ENCODE results near the gene RALY. TPM values are rescaled to one million over a fixed set of nuclear protein-coding genes. Genes with fewer than 3 reads are reported as not detected.

RALY gene
- polyA plus RNA-seq, 1 donor from 2014 or later: 221 TPM

DNA sequence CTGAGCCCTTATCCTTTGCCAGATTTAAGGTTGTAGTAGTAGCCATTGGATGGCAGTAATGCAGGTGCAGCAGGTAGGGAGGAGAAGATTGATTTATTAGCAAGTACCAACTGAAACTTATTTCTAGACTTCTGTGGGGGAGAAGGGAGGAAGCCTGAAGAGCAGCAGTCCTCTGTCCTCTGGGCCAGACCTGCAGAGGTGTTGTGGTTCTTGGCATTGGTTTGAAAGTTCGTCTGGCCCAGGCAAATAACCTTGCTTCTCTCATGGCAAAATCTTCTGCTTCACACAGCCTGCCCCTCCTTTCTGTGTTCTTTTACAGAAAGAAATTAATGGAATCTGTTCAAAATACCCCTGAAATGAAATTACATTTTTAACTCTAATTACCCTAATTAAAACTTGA, 24.5 kb downstream of the RALY start:
- H3K9me2 ChIP-seq (ENCODE audit: insufficient read depth, low read length): no peaks in the 10 kb centered on the region
- H3K9ac ChIP-seq (ENCODE audit: low read length): no peak overlapping the region
- no peak overlapping the region for H3K4me3 ChIP-seq (ENCODE audit: low read length)
- H4K20me1 ChIP-seq (ENCODE audit: insufficient read depth): no peaks in the 10 kb centered on the region
- TF ChIP-seq CTCF (IDR thresholded peaks at IDR 0.05; ENCODE audit: poor library complexity, severe bottlenecking) (no peak), REST (IDR thresholded peaks at IDR 0.05; ENCODE audit: borderline replicate concordance) (no peak), RAD21 (conservative IDR thresholded peaks at IDR 0.05) (no peak)
- H3K36me3 ChIP-seq (ENCODE audit: insufficient read depth, low read length): no peaks in the 10 kb centered on the region
- H3K4me2 ChIP-seq (ENCODE audit: low read length): no peak overlapping the region
- no peaks in the 10 kb centered on the region for H3K27me3 ChIP-seq (ENCODE audit: insufficient read depth, low read depth, low read length)
- H3K27ac ChIP-seq (ENCODE audit: low read length): no peak overlapping the region
- H3K79me2 ChIP-seq (replicated peaks; ENCODE audit: insufficient read depth, low read length): peaks cover 63% of the 10 kb centered on the region
- H3F3A ChIP-seq (ENCODE audit: insufficient read depth, low read length, poor library complexity, severe bottlenecking): peaks cover 2% of the 10 kb centered on the region
- no peak overlapping the region for H2AFZ ChIP-seq (ENCODE audit: low read depth, low read length)
- H3K9me3 ChIP-seq (ENCODE audit: low read length): no peaks in the 10 kb centered on the region

- no peak overlapping the region for H2AFZ ChIP-seq (ENCODE audit: low read depth, low read length)
- H3K9me3 ChIP-seq (ENCODE audit: low read length): no peaks in the 10 kb centered on the region
- H3K9ac ChIP-seq (ENCODE audit: low read length): no peak overlapping the region
- H3K4me2 ChIP-seq (ENCODE audit: low read length): no peak overlapping the region
- H3K27me3 ChIP-seq (ENCODE audit: insufficient read depth, low read depth, low read length): no peaks in the 10 kb centered on the region
- H3K4me3 ChIP-seq (ENCODE audit: low read length): no peak overlapping the region
- H3K9me2 ChIP-seq (ENCODE audit: insufficient read depth, low read length): no peaks in the 10 kb centered on the region
- H3K79me2 ChIP-seq (replicated peaks; ENCODE audit: insufficient read depth, low read length): peaks cover 47% of the 10 kb centered on the region
- no peak overlapping the region for H3K27ac ChIP-seq (ENCODE audit: low read length)
- H3K36me3 ChIP-seq (ENCODE audit: insufficient read depth, low read length): no peaks in the 10 kb centered on the region
- H3F3A ChIP-seq (ENCODE audit: insufficient read depth, low read length, poor library complexity, severe bottlenecking): no peaks in the 10 kb centered on the region
- no peaks in the 10 kb centered on the region for H4K20me1 ChIP-seq (ENCODE audit: insufficient read depth)
- TF ChIP-seq RAD21 (conservative IDR thresholded peaks at IDR 0.05): no peak
- no peak for TF ChIP-seq SMC3 (conservative IDR thresholded peaks at IDR 0.05; ENCODE audit: poor library complexity)
- no peak for TF ChIP-seq EZH2 (IDR thresholded peaks at IDR 0.05; ENCODE audit: borderline replicate concordance, insufficient read depth, low read length, poor library complexity, severe bottlenecking)
- no peak for TF ChIP-seq MXI1 (conservative IDR thresholded peaks at IDR 0.05; ENCODE audit: poor library complexity, severe bottlenecking)
Observed at GRCh38 chr20:34022151-34022838, 28.6 kb downstream of the RALY start.

DNA sequence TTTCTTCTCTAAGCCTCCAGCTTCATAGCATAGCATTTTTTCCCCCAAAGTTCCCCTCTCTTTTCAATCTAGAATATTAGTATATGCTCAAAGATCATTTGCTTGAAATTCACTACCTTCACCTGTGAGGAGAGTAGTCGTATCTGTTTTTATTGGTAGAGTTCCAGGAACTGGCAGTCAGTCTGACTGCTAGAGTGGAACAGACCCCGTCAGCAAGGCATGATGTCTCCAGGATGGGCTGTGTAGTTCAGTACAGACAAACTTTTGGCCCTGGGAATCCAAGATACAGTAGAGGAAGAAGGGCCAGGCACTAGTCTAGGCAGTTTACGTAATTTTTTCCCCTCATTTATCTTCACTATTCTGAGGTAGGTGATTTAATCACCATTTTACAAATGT, 29.1 kb downstream of the RALY start:
- H4K20me1 ChIP-seq (ENCODE audit: insufficient read depth): no peaks in the 10 kb centered on the region
- H3K36me3 ChIP-seq (ENCODE audit: insufficient read depth, low read length): no peaks in the 10 kb centered on the region
- H2AFZ ChIP-seq (ENCODE audit: low read depth, low read length): no peak overlapping the region
- no peaks in the 10 kb centered on the region for H3K9me3 ChIP-seq (ENCODE audit: low read length)
- no peak overlapping the region for H3K4me2 ChIP-seq (ENCODE audit: low read length)
- peaks cover 48% of the 10 kb centered on the region for H3K79me2 ChIP-seq (replicated peaks; ENCODE audit: insufficient read depth, low read length)
- TF ChIP-seq MXI1 (conservative IDR thresholded peaks at IDR 0.05; ENCODE audit: poor library complexity, severe bottlenecking): no peak
- TF ChIP-seq EP300 (conservative IDR thresholded peaks at IDR 0.05; ENCODE audit: poor library complexity, severe bottlenecking): no peak
- no peak for TF ChIP-seq REST (IDR thresholded peaks at IDR 0.05; ENCODE audit: borderline replicate concordance)
- TF ChIP-seq RAD21 (conservative IDR thresholded peaks at IDR 0.05): no peak
- TF ChIP-seq EZH2 (IDR thresholded peaks at IDR 0.05; ENCODE audit: borderline replicate concordance, insufficient read depth, low read length, poor library complexity, severe bottlenecking): no peak
- no peak for TF ChIP-seq POLR2AphosphoS5 (IDR thresholded peaks at IDR 0.05)
- no peak for TF ChIP-seq CTCF (IDR thresholded peaks at IDR 0.05; ENCODE audit: poor library complexity, severe bottlenecking)
- TF ChIP-seq TAF1 (IDR thresholded peaks at IDR 0.05; ENCODE audit: low read depth): no peak
- no peak for TF ChIP-seq SMC3 (conservative IDR thresholded peaks at IDR 0.05; ENCODE audit: poor library complexity)
- no peak overlapping the region for H3K27ac ChIP-seq (ENCODE audit: low read length)
- H3K9me2 ChIP-seq (ENCODE audit: insufficient read depth, low read length): no peaks in the 10 kb centered on the region
- H3K27me3 ChIP-seq (ENCODE audit: insufficient read depth, low read depth, low read length): no peaks in the 10 kb centered on the region
- no peak overlapping the region for H3K9ac ChIP-seq (ENCODE audit: low read length)
- no peaks in the 10 kb centered on the region for H3F3A ChIP-seq (ENCODE audit: insufficient read depth, low read length, poor library complexity, severe bottlenecking)
- no peak overlapping the region for H3K4me3 ChIP-seq (ENCODE audit: low read length)
